ENCODE data around the gene MCF2L2. TPM values are rescaled to one million over a fixed set of nuclear protein-coding genes. Genes with fewer than 3 reads are reported as not detected.
A peak's percentile ranks its signal among the peaks of the same experiment; 100 is the strongest.

Gene MCF2L2
- total RNA-seq, 1 experiment from 2014 or later, result 3.4 TPM

- intact Hi-C loops (cut with micrococcal nuclease), result loop anchor here (1.0 kb wide), 1 partner anchor 11 kb away; no protein-coding TSS in a partner anchor
- Mint-ChIP-seq H3K36me3 (ENCODE audit: insufficient read depth, unreplicated experiment) (peaks cover 34% of the 10 kb centered on the region), H3K27ac (ENCODE audit: low read depth, unreplicated experiment) (no peak overlapping the region)
Observed at GRCh38 chr3:183266454-183266853, 162.0 kb downstream of the MCF2L2 start.

GRCh38 chr3:183265834-183266417, 162.5 kb downstream of the MCF2L2 start:
- H3K4me3 Mint-ChIP-seq (ENCODE audit: unreplicated experiment), result no peak overlapping the region
- BruUV-seq (replicated peaks), result no TSS peak
- no peak overlapping the region for H3K27ac Mint-ChIP-seq (ENCODE audit: low read depth, unreplicated experiment)
- H3K9me3 Mint-ChIP-seq (ENCODE audit: unreplicated experiment), result no peaks in the 10 kb centered on the region
- peak; percentile 96 for DNase-seq (ENCODE audit: unreplicated experiment)
- ChIA-PET CTCF (interaction anchor here (0.5 to 1.6 kb wide), 9 partner anchors 9 to 109 kb away, joined by 3 to 6 read pairs (median 3); partner anchors contain the start of gene B3GNT5), POLR2A (interaction anchor here (0.5 to 4.5 kb wide), 25 partner anchors 10 to 282 kb away, joined by 3 to 147 read pairs (median 4); partner anchors contain the start of gene B3GNT5)
- no peaks in the 10 kb centered on the region for H3K27me3 Mint-ChIP-seq (ENCODE audit: insufficient read depth, unreplicated experiment)
- intact Hi-C loops (cut with micrococcal nuclease), result loop anchor here (1.0 kb wide), 2 partner anchors 11 to 29 kb away; no protein-coding TSS in a partner anchor
- H3K36me3 Mint-ChIP-seq (ENCODE audit: insufficient read depth, unreplicated experiment), result peaks cover 29% of the 10 kb centered on the region
- TF ChIP-seq, protein P1, sequence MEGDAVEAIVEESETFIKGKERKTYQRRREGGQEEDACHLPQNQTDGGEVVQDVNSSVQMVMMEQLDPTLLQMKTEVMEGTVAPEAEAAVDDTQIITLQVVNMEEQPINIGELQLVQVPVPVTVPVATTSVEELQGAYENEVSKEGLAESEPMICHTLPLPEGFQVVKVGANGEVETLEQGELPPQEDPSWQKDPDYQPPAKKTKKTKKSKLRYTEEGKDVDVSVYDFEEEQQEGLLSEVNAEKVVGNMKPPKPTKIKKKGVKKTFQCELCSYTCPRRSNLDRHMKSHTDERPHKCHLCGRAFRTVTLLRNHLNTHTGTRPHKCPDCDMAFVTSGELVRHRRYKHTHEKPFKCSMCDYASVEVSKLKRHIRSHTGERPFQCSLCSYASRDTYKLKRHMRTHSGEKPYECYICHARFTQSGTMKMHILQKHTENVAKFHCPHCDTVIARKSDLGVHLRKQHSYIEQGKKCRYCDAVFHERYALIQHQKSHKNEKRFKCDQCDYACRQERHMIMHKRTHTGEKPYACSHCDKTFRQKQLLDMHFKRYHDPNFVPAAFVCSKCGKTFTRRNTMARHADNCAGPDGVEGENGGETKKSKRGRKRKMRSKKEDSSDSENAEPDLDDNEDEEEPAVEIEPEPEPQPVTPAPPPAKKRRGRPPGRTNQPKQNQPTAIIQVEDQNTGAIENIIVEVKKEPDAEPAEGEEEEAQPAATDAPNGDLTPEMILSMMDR (IDR thresholded peaks at IDR 0.05; ENCODE audit: unreplicated experiment), result no peak
- peaks cover 24% of the 10 kb centered on the region for H3K4me1 Mint-ChIP-seq (ENCODE audit: insufficient read depth, unreplicated experiment)

More at GRCh38 chr3:183266454-183266853, 162.0 kb downstream of the MCF2L2 start:
- POLR2A ChIA-PET, result interaction anchor here (0.5 to 4.5 kb wide), 21 partner anchors 8 to 281 kb away, joined by 3 to 147 read pairs (median 4); partner anchors contain the start of gene B3GNT5
- Mint-ChIP-seq H3K4me3 (ENCODE audit: unreplicated experiment) (no peak overlapping the region), H3K4me1 (ENCODE audit: insufficient read depth, unreplicated experiment) (peaks cover 23% of the 10 kb centered on the region), H3K9me3 (ENCODE audit: unreplicated experiment) (no peaks in the 10 kb centered on the region), H3K27me3 (ENCODE audit: insufficient read depth, unreplicated experiment) (no peaks in the 10 kb centered on the region)
- TF ChIP-seq, protein P1 (IDR thresholded peaks at IDR 0.05; ENCODE audit: unreplicated experiment), result no peak
- no TSS peak for BruUV-seq (replicated peaks)
- DNase-seq (ENCODE audit: unreplicated experiment), result no peak
- CTCF ChIA-PET, result interaction anchor here (0.5 to 1.6 kb wide), 3 partner anchors 61 to 94 kb away, joined by 3 to 6 read pairs (median 4); no protein-coding TSS in a partner anchor

DNA sequence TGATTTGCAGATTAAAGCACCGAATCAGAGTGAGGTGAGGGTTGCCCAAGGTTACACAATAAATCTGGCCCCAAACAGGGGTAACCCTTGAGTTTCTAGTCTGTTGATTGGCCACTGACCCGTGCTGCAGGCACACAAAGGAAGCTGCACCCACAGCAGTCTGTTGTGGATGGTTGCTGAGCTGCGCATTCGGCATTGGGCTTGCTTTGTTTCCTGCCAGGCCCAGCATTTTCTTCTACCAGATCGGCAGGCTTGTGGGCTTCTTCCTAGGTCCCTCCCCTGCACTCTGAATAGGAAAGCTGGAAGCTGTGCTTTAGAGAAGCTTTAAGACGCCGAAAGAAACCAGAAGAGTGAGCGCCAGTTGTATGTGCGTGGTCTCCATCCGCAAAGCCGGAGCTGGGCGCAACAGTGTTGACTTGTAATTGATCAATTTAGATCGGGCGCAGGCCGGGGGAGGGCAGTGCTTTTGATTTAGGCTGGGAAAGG, 163.2 kb downstream of the MCF2L2 start:
- H3K36me3 Mint-ChIP-seq (ENCODE audit: insufficient read depth, unreplicated experiment), result peaks cover 23% of the 10 kb centered on the region
- H3K27me3 Mint-ChIP-seq (ENCODE audit: insufficient read depth, unreplicated experiment), result no peaks in the 10 kb centered on the region
- TF ChIP-seq, protein P1 (IDR thresholded peaks at IDR 0.05; ENCODE audit: unreplicated experiment), result no peak
- H3K27ac Mint-ChIP-seq (ENCODE audit: low read depth, unreplicated experiment), result no peak overlapping the region
- H3K9me3 Mint-ChIP-seq (ENCODE audit: unreplicated experiment), result no peaks in the 10 kb centered on the region
- POLR2A ChIA-PET, result interaction anchor here (0.7 to 4.5 kb wide), 20 partner anchors 10 to 167 kb away, joined by 3 to 147 read pairs (median 4); partner anchors contain the start of gene B3GNT5
- CTCF ChIA-PET, result interaction anchor here (0.6 to 1.6 kb wide), 8 partner anchors 9 to 109 kb away, joined by 3 to 6 read pairs (median 4); partner anchors contain the start of gene B3GNT5
- no TSS peak for BruUV-seq (replicated peaks)
- H3K4me1 Mint-ChIP-seq (ENCODE audit: insufficient read depth, unreplicated experiment), result peaks cover 27% of the 10 kb centered on the region
- intact Hi-C loops (cut with micrococcal nuclease), result loop anchor here (1.0 kb wide), 1 partner anchor 30 kb away; no protein-coding TSS in a partner anchor
- DNase-seq (ENCODE audit: unreplicated experiment), result peak; percentile 52
- H3K4me3 Mint-ChIP-seq (ENCODE audit: unreplicated experiment), result no peak overlapping the region

GRCh38 chr3:183264268-183264667, 164.2 kb downstream of the MCF2L2 start:
- no peak for DNase-seq (ENCODE audit: unreplicated experiment)
- H3K9me3 Mint-ChIP-seq (ENCODE audit: unreplicated experiment), result no peaks in the 10 kb centered on the region
- intact Hi-C loops (cut with micrococcal nuclease), result no loop called here
- BruUV-seq (replicated peaks), result no TSS peak
- peaks cover 32% of the 10 kb centered on the region for H3K4me1 Mint-ChIP-seq (ENCODE audit: insufficient read depth, unreplicated experiment)
- ChIA-PET CTCF (interaction anchor here (1.3 kb wide), 1 partner anchor 10 kb away, joined by 3 read pairs; no protein-coding TSS in a partner anchor), POLR2A (interaction anchor here (1.2 to 4.5 kb wide), 7 partner anchors 9 to 35 kb away, joined by 5 to 147 read pairs (median 44); partner anchors contain the start of gene B3GNT5)
- no peak overlapping the region for H3K4me3 Mint-ChIP-seq (ENCODE audit: unreplicated experiment)
- peaks cover 14% of the 10 kb centered on the region for H3K36me3 Mint-ChIP-seq (ENCODE audit: insufficient read depth, unreplicated experiment)
- no peaks in the 10 kb centered on the region for H3K27me3 Mint-ChIP-seq (ENCODE audit: insufficient read depth, unreplicated experiment)
- TF ChIP-seq, protein P1 (IDR thresholded peaks at IDR 0.05; ENCODE audit: unreplicated experiment), result no peak
- no peak overlapping the region for H3K27ac Mint-ChIP-seq (ENCODE audit: low read depth, unreplicated experiment)
